Subcutaneous adipose tissue (tissue), 4 donors: ENCODE measurements around the gene RAG2. TPM values are rescaled to one million over a fixed set of nuclear protein-coding genes. Genes with fewer than 3 reads are reported as not detected.

Source experiments
- CTCF ChIP-seq: fragments of 450-650 bp; IDR thresholded peaks from one replicate; pipeline ENCODE4 v1.5.1; 2016; ENCODE audit warnings: low read depth, mild to moderate bottlenecking, control low read depth, antibody characterized with exemption, moderate library complexity
- total RNA-seq, 4 donors: library from RNA; depleted of rRNA; stranded (reverse); fragments of >200 nt; gene quantifications; one replicate each; pipeline ENCODE4 v1.1.0, GENCODE V29; 2016

Gene RAG2
- total RNA-seq, 4 donors from 2014 or later, result not detected

- no peak for TF ChIP-seq CTCF
Measured at GRCh38 chr11:36581536-36581935, 16.5 kb downstream of the RAG2 start.

- TF ChIP-seq CTCF, result no peak
Measured at GRCh38 chr11:36578458-36578857, 19.6 kb downstream of the RAG2 start.

- no peak for TF ChIP-seq CTCF
Measured at GRCh38 chr11:36577859-36578258, 20.2 kb downstream of the RAG2 start.

GRCh38 chr11:36577373-36577772 is 20.7 kb downstream of the RAG2 start:
- TF ChIP-seq CTCF, result no peak

GRCh38 chr11:36574486-36574885 is 23.6 kb downstream of the RAG2 start:
- TF ChIP-seq CTCF, result no peak

- TF ChIP-seq CTCF, result no peak
Measured at GRCh38 chr11:36569095-36569494, 28.9 kb downstream of the RAG2 start.

GRCh38 chr11:36567694-36568093 is 30.3 kb downstream of the RAG2 start, which contains the start of gene RAG1:
Gene RAG1, plus strand, starts transcription at chr11:36568007. Its CDS starts 5,298 bp downstream, at chr11:36573305.
- TF ChIP-seq CTCF, result no peak
